Esophagus squamous epithelium (tissue), 4 donors: ENCODE data around the gene CNTNAP4.

Experiments used
- POLR2A ChIP-seq, 4 donors: fragments of 450-650 bp; IDR thresholded peaks; one replicate each; pipeline ENCODE4 v1.6.1; 2017; ENCODE audit warnings: antibody characterized with exemption in 4 of 4, mild to moderate bottlenecking in 4 of 4, moderate library complexity in 3 of 4
- TF ChIP-seq, protein P1 (sequence below), 6 experiments: fragments of 450-650 bp in 4 of 6; fragments of 200-600 bp in 2 of 6; sonication (generic) in 2 of 6; IDR thresholded peaks; one replicate each; pipeline ENCODE4 v1.5.1; 2016 to 2019; ENCODE audit warnings: antibody characterized with exemption in 6 of 6, mild to moderate bottlenecking in 4 of 6, moderate library complexity in 4 of 6

DNA sequence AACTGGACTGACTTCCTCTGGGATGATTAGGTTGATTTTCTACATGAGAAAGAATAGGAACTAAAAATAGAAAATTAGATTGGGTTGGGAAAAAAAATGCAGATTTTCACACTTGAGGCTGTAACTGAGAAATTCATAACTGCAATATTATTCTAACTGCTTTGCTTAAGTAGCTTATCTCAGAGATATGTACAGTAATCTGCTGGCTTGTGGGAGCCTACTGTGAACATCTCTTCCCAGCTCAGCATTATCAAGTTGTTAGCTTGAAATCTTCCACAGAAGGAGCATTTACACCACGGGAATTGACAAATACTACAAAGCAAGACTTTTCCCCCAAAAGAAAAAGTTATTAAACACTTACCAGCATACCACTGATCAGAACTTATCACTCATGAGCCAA, 58.9 kb downstream of the CNTNAP4 start:
- TF ChIP-seq POLR2A (IDR thresholded peaks at IDR 0.05): no peak
- TF ChIP-seq, protein P1, sequence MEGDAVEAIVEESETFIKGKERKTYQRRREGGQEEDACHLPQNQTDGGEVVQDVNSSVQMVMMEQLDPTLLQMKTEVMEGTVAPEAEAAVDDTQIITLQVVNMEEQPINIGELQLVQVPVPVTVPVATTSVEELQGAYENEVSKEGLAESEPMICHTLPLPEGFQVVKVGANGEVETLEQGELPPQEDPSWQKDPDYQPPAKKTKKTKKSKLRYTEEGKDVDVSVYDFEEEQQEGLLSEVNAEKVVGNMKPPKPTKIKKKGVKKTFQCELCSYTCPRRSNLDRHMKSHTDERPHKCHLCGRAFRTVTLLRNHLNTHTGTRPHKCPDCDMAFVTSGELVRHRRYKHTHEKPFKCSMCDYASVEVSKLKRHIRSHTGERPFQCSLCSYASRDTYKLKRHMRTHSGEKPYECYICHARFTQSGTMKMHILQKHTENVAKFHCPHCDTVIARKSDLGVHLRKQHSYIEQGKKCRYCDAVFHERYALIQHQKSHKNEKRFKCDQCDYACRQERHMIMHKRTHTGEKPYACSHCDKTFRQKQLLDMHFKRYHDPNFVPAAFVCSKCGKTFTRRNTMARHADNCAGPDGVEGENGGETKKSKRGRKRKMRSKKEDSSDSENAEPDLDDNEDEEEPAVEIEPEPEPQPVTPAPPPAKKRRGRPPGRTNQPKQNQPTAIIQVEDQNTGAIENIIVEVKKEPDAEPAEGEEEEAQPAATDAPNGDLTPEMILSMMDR (IDR thresholded peaks at IDR 0.05): no peak
